CD4-positive, alpha-beta T cell treated with Interleukin-17A for 4 hours (primary cell): ENCODE results near the gene LMNA.
"Not testable (repeated sequence)": the region's sequence is repeated elsewhere in the genome, so short reads cannot be mapped to it uniquely, and the experiment has no call there.

ENCODE experiments used
- DNase-seq: peaks from one replicate; pipeline ENCODE4 v3.0.0-alpha.2; 2020; ENCODE audit warnings: mixed read lengths

The LMNA gene

GRCh38 chr1:156104861-156105832, 9.4 kb upstream of the LMNA start:
- no peak for DNase-seq

DNA sequence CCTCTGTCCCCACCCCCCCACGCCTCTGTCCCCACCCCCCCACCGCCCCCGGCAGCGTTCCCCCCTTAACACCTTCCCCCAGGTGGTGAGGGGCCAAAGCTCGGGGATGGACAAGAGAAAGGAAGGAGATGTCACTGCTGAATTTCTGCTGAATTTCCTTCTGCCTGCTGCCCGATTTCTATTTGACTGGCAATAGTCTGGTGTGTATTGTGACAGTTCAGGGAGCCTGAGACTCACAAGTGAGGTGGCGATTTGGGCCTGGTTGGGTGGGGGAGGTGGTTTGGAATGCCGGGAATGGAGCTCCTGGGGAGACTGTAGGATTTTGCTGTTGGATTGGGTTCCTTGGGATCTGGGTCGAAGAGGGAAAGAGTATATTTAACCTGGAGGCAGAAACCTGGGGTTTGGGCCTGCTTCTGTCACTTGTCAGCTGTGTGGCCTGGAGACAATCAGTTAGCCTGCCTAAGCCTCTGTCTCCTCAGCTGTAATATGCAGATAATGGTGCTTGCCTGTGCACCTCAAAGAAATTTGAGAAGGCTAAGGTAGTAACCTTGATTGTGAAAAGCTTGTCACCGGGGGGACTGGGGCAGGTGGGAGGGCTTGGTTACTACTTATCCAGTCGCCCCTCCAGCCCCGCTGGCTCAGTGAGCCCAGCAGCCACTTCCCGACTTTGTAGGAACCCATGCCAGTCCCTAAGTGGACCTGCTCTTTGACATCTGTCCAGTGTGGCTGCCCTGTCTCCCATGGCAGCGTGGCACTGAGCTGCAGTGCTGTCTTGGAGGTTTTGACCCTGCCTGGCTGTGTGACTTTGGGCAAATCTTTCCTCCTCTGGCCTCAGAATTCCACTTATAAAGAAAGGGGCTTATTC, 7.7 kb upstream of the LMNA start:
- no peak for DNase-seq

GRCh38 chr1:156108057-156108456, 6.5 kb upstream of the LMNA start:
- no peak for DNase-seq

DNA sequence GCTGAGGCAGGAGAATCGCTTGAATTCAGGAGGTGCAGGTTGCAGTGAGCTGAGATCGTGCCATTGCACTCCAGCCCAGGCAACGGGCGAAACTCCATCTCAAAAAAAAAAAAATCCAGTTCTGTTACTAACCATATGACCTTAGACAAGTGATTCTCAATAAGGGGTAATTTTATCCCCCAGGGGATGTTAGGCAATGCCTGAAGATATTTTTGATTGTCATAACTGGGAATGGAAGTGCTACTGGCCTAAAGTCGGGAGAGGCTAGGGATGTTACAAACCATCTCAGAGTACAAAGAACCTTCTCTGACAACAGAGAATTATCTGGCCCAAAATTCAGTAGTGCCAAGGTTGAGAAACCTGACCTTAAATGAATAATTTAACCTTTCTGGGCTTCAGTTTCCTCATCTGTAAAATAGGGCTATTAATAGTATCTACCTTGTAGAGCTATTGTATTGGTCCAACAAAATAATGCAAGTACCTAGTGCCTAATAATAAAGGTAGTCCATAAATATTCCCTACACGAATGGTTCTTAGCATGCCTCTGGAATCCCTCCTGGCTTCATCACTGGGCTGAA, 5.8 kb upstream of the LMNA start:
- no peak for DNase-seq

DNA sequence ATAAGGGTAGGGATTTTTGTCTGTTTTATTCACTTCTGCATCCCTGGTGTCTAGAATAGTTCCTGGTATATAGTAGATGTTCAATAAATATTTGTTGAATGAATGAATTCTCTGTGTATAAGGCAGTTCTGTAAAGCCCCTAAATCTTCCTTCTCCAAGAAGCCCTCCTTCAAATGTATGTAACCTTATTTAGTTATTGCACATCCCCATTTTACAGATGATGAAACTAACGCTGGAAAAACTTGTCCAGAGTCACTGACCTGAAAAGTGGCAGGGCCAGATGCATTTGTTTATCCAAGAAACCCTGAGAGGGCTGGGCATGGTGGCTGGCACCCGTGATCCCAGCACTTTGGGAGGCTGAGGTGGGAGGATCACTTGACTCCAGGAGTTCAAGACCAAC, 4.3 kb upstream of the LMNA start:
- DNase-seq, result no peak

DNA sequence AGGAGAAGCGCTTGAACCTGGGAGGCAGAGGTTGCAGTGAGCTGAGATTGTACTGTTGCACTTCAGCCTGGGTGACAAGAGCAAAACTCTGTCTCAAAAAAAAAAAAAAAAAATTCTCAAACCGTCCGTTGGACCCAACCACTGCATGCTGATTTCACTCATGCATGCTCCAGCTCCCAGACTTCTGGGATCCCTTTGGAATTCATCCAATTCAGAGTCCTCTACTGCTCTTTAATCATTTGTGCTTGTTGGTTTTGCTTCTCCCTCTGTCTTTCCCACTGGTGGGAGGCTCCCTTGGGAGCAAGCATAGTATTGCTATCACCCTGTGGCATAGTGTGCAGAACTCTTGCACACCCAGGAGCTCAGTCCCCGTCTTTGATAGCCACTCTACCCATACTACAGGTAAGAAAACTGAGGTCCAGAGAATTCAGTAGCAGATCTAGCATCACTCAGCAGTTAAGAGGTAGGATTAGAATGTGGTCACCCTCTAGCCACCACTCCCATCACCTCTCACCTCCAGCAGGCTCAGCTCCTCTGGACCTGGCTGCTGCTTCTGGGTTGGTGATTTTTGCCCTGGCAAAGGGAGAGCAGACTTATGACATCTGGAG, 3.1 kb upstream of the LMNA start:
- DNase-seq, result no peak

- no peak for DNase-seq
Observed at GRCh38 chr1:156112276-156113137, 2.0 kb upstream of the LMNA start.

DNA sequence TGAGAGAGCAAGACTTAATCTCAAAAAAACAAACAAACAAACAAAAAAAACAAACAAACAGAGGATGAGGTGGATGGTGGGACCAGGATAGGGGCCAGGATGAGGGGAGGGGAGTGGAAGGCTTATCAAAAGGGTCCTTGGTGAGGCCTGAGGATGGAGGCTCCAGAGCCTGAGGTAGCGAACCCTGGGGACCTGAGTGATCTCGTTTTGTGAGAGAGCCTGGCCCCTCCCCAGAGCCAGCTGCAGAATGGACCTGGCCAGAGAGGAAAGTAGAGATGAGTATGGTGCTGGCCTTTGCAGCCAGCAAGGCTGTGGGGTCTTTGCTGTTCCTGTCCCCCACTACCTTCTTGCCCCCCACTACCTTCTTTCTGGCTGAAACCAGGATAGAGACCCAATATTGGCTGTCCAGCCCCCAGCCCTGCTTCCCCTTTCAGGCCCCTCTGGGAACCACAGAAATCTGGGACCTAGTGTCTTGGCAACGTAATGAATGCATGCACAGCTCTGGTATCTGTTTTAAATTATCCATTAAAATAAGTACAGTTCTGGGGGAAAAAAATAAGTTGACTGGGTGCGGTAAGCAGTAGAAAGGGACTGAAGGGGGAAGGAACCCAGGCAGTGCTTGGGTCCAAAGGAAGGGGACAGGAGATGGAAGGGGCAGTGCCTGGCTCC, 1.1 kb upstream of the LMNA start:
- no peak for DNase-seq

- peak; percentile 44 for DNase-seq
Observed at GRCh38 chr1:156114919-156115513, 505 bp downstream of the LMNA start.

GRCh38 chr1:156115514-156116374, 1.2 kb downstream of the LMNA start:
- DNase-seq, result peak; percentile 34

- DNase-seq, result not testable (repeated sequence)
Observed at GRCh38 chr1:156116731-156117130, 2.2 kb downstream of the LMNA start.

DNA sequence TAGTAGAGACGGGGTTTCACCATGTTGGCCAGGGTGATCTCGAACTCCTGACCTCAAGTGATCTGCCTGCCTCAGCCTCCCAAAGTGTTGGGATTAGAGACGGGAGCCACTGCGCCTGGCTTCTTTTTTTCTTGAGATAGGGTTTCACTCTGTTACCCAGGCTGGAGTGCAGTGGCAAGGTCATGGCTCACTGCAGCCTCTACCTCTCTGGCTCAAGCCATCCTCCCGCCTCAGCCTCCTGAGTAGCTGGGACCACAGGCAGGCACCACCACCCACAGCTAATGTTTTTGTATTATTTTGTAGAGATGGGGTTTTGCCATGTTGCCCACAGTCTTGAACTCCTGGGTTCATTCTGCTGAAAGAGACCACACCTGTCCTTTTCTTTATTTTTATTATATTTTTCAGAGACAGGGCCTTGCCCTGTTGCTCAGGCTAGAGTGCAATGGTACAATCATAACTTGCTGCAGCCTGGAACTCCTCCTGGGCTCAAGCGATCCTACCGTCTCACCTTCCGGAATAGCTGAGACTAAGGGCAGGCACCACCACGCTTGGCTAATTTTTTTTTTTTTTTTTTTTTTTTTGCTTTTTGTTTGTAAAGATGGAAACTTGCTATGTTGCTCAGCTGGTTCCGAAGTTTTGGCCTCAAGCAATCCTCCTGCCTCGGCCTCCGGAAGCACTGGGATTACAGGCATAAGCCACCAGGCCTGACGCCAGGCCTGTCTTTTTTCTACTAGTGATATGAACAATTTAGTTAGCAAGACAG, 3.1 kb downstream of the LMNA start:
- DNase-seq, result no peak

DNA sequence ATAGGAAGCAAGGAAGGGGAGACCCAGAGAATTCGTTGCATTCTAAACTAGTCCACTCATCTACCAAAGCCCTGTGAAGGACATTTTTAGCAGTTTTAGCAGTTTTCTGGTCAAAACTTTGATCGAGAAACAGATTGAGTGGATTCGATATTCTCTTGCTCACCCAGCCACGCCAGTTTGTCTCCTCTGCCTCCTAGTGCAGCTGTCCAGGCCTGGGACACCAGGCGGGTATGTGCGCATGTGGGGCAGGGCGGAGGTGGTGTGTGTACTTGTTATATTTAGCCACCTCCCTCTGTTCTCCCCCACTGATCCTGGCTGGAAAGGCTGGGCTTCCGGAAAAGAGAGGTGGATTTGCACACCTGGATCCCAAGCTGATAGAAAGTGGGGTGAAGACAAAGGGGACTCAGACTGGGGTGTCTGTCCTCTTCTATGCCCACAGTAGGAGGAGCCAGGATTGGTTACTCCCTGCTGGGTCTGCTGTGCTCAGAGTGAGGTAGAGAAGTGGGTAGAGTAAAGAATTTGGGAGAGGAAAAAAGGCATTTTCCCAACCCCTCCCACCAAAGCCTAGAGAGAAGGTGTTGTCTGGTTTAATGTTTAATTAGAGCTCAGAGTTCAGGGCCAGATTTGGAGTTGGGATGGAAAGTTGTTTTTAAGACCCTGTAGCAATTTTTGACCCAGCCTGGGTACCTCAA, 3.8 kb downstream of the LMNA start:
- DNase-seq, result no peak

GRCh38 chr1:156119503-156120209, 5.1 kb downstream of the LMNA start:
- peak; percentile 71 for DNase-seq

DNA sequence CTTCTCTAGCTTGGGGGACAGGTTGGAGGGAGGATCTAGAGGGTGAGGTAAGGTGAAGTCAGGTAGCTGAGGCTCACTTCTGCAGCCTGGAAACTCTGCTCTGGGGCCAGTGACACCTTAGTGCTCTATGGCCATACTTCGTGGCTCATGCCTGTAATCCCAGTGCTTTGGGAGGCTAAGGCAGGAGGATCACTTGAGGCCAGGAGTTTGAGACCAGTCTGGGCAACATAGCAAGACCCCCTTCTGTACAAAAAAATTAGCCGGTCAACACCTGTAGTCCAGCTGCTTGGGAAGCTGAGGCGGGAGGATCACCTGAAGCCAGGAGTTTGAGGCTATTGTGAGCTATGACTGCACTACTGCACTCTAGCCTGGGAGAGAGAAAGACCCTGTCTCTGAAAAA, 5.8 kb downstream of the LMNA start:
- no peak for DNase-seq

DNA sequence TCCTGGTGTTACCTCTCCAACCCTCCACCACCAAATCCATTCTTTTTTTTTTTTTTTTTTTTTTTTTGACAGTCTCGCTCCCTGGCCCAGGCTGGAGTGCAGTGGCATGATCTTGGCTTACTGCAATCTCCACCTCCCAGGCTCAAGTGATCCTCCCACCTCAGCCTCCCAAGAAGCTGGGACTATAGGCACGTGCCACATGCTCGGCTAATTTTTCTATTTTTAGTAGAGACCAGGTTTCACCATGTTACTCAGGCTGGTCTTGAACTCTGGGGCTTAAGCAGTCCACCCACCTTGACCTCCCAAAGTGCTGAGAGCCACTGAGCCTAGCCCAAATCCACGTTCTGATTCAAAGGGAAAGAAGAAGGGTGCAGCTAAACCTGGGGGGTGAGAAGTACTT, 6.5 kb downstream of the LMNA start:
- not testable (repeated sequence) for DNase-seq

DNA sequence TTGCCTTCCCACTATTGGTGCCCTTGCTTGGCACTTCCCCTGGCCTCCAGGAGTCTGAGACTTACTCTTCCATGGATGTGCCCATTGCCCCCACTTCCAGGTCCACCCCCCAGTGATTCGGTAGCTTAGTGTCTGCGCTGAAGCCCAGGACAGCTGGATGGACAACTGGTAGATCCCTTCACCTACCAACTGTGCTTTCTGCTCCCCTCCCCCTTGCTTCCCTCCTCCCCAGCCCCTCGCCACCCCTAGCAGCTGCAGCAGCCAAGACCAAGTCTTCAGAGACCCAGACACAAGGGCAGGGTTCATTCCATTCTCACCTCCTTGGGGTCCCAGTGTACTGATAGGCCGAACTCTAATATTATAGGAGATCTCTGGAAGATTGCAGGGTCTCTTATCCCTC, 6.9 kb downstream of the LMNA start:
- no peak for DNase-seq

DNA sequence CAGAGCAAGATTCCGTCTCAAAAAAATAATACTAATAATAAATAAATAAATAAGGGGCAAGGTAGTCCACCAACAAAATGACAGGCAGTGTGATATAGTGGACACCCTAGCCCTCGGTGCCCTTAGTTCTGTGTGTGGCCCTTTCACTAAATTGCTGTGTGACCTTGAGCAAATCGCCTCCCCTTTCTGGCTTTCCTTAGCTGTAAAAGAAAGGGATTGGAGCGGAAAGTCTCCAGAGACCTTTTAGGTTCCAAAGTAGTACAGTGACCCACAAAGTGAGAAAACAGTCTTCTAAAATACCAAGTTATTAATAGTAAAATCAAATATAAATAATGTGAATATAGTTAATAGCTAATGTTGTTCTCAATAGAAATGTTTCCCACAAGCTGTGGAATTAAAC, 7.6 kb downstream of the LMNA start:
- DNase-seq, result no peak
